WI38 (cell line): ENCODE measurements around the gene DAZAP1.

ENCODE experiments used
- H3K4me3 ChIP-seq: 2 replicates; pipeline ENCODE4 v1.5.1; 2011; ENCODE audit warnings: low read depth, mild to moderate bottlenecking, control low read depth, low read length
- CTCF ChIP-seq: IDR thresholded peaks from 2 replicates; pipeline ENCODE4 v1.5.1; 2012; ENCODE audit warnings: low read depth, mild to moderate bottlenecking, control low read depth, low read length

DAZAP1 gene

GRCh38 chr19:1426736-1427135 is 19.4 kb downstream of the DAZAP1 start:
- no peak overlapping the region for H3K4me3 ChIP-seq
- no peak for TF ChIP-seq CTCF

GRCh38 chr19:1427221-1427920 is 20.0 kb downstream of the DAZAP1 start:
- TF ChIP-seq CTCF = no peak
- H3K4me3 ChIP-seq = no peak overlapping the region

GRCh38 chr19:1428738-1429391 is 21.5 kb downstream of the DAZAP1 start:
- no peak for TF ChIP-seq CTCF
- no peak overlapping the region for H3K4me3 ChIP-seq

- no peak overlapping the region for H3K4me3 ChIP-seq
- no peak for TF ChIP-seq CTCF
Measured at GRCh38 chr19:1429750-1430149, 22.4 kb downstream of the DAZAP1 start.

GRCh38 chr19:1430246-1430645 is 22.9 kb downstream of the DAZAP1 start:
- TF ChIP-seq CTCF = no peak
- no peak overlapping the region for H3K4me3 ChIP-seq

GRCh38 chr19:1431759-1432506 is 24.5 kb downstream of the DAZAP1 start:
- TF ChIP-seq CTCF = no peak
- H3K4me3 ChIP-seq = no peak overlapping the region

GRCh38 chr19:1432507-1432887 is 25.1 kb downstream of the DAZAP1 start:
- H3K4me3 ChIP-seq = no peak overlapping the region
- no peak for TF ChIP-seq CTCF
